Chondrocyte (in vitro differentiated cells): ENCODE results near the gene WDFY1. TPM values are rescaled to one million over a fixed set of nuclear protein-coding genes. Genes with fewer than 3 reads are reported as not detected.

Experiments used
- DNase-seq: peaks from one replicate; pipeline ENCODE4 v3.0.0; 2021; ENCODE audit warnings: mixed read lengths, low spot score
- H3K27ac Mint-ChIP-seq: one replicate; pipeline ENCODE4 v1.8.0; 2021; ENCODE audit warnings: mild to moderate bottlenecking, moderate library complexity, mixed read lengths; ENCODE audit not compliant: unreplicated experiment
- H3K27me3 Mint-ChIP-seq: 2 replicates; pipeline ENCODE4 v1.8.0; 2021; ENCODE audit warnings: low read depth, mixed read lengths
- H3K36me3 Mint-ChIP-seq: 2 replicates; pipeline ENCODE4 v1.8.0; 2021; ENCODE audit warnings: low read depth, mixed read lengths
- H3K4me1 Mint-ChIP-seq: 2 replicates; pipeline ENCODE4 v1.8.0; 2021; ENCODE audit warnings: low read depth, mild to moderate bottlenecking, mixed read lengths
- H3K4me3 Mint-ChIP-seq: one replicate; pipeline ENCODE4 v1.8.0; 2021; ENCODE audit warnings: mild to moderate bottlenecking, moderate library complexity, mixed read lengths; ENCODE audit not compliant: unreplicated experiment
- H3K9me3 Mint-ChIP-seq: 2 replicates; pipeline ENCODE4 v1.8.0; 2021; ENCODE audit warnings: low read depth, mixed read lengths
- CTCF ChIP-seq: fragments of 200-600 bp; sonication (generic); IDR thresholded peaks from 2 replicates; pipeline ENCODE4 v1.5.0; 2021; ENCODE audit warnings: antibody characterized with exemption, mild to moderate bottlenecking, moderate library complexity
- total RNA-seq: library from RNA; stranded (reverse); gene quantifications from 3 replicates; pipeline ENCODE4 v1.2.1, GENCODE V29; 2021

WDFY1 gene
- total RNA-seq, 1 donor from 2014 or later = 61.3 TPM

- DNase-seq = no peak
- Mint-ChIP-seq H3K4me1 (peaks cover 4% of the 10 kb centered on the region), H3K36me3 (no peaks in the 10 kb centered on the region), H3K4me3 (no peak overlapping the region), H3K27ac (no peak overlapping the region), H3K9me3 (no peaks in the 10 kb centered on the region), H3K27me3 (no peaks in the 10 kb centered on the region)
- no peak for TF ChIP-seq CTCF
These were observed 33.3 kb upstream of the WDFY1 start for GRCh38 chr2:223978451-223978850.

- Mint-ChIP-seq H3K4me3 (no peak overlapping the region), H3K9me3 (no peaks in the 10 kb centered on the region), H3K4me1 (peaks cover 4% of the 10 kb centered on the region), H3K36me3 (peaks cover 1% of the 10 kb centered on the region), H3K27me3 (no peaks in the 10 kb centered on the region), H3K27ac (peak overlapping the region; percentile 37)
- DNase-seq = no peak
- no peak for TF ChIP-seq CTCF
These were observed 31.6 kb upstream of the WDFY1 start for GRCh38 chr2:223976635-223977226.

- Mint-ChIP-seq H3K27ac (no peak overlapping the region), H3K9me3 (no peaks in the 10 kb centered on the region), H3K4me3 (no peak overlapping the region), H3K36me3 (peaks cover 1% of the 10 kb centered on the region), H3K4me1 (peaks cover 11% of the 10 kb centered on the region), H3K27me3 (no peaks in the 10 kb centered on the region)
- TF ChIP-seq CTCF = no peak
- DNase-seq = no peak
These were observed 28.5 kb upstream of the WDFY1 start for GRCh38 chr2:223973606-223974005.

GRCh38 chr2:223972656-223973102 is 27.5 kb upstream of the WDFY1 start:
- Mint-ChIP-seq H3K4me3 (no peak overlapping the region), H3K27ac (no peak overlapping the region), H3K9me3 (no peaks in the 10 kb centered on the region), H3K27me3 (no peaks in the 10 kb centered on the region), H3K36me3 (peaks cover 1% of the 10 kb centered on the region), H3K4me1 (peaks cover 11% of the 10 kb centered on the region)
- no peak for DNase-seq
- no peak for TF ChIP-seq CTCF

- peaks cover 8% of the 10 kb centered on the region for H3K4me1 Mint-ChIP-seq
- no peaks in the 10 kb centered on the region for H3K27me3 Mint-ChIP-seq
- H3K36me3 Mint-ChIP-seq = peaks cover 3% of the 10 kb centered on the region
- no peak overlapping the region for H3K27ac Mint-ChIP-seq
- TF ChIP-seq CTCF = no peak
- H3K9me3 Mint-ChIP-seq = no peaks in the 10 kb centered on the region
- no peak for DNase-seq
- H3K4me3 Mint-ChIP-seq = no peak overlapping the region
These were observed 26.6 kb upstream of the WDFY1 start for GRCh38 chr2:223971731-223972130.
